Body of pancreas (tissue), 4 donors: ENCODE results near the gene PRR12.

Experiments used
- CTCF ChIP-seq, 7 experiments: fragments of 450-650 bp in 4 of 7; fragments of 200-600 bp in 3 of 7; sonication (generic) in 3 of 7; IDR thresholded peaks; one replicate each; pipeline ENCODE4 v1.5.1; 2016 to 2019; ENCODE audit warnings: antibody characterized with exemption in 7 of 7
- POLR2A ChIP-seq, 3 donors: fragments of 450-650 bp; IDR thresholded peaks; one replicate each; pipeline ENCODE4 v1.6.1; 2016; ENCODE audit warnings: antibody characterized with exemption in 3 of 3, mild to moderate bottlenecking in 2 of 3

GRCh38 chr19:49590071-49590970, 661 bp upstream of the PRR12 start:
- TF ChIP-seq CTCF (IDR thresholded peaks at IDR 0.05) (peak in 4 of 7 experiments; percentile 9 to 17 (median 12)), POLR2A (IDR thresholded peaks at IDR 0.05) (peak; percentile 34 to 82 (median 72))
